GM18867 (cell line): ENCODE results near the gene HMGN4.

ENCODE experiments used
- ATAC-seq: cut with Tn5 transposase; IDR thresholded peaks from one replicate; pipeline ENCODE4 v1.9.1; 2021; ENCODE audit warnings: mild to moderate bottlenecking, moderate library complexity; ENCODE audit not compliant: unreplicated experiment

The HMGN4 gene

GRCh38 chr6:26550250-26550993 lies 12.3 kb downstream of the HMGN4 start:
- peak; percentile 28 for ATAC-seq

- ATAC-seq: no peak
These were observed 14.0 kb downstream of the HMGN4 start for GRCh38 chr6:26552205-26552604.

- ATAC-seq: no peak
These were observed 14.5 kb downstream of the HMGN4 start for GRCh38 chr6:26552640-26553188.

GRCh38 chr6:26553264-26553634 lies 15.1 kb downstream of the HMGN4 start:
- peak; percentile 39 for ATAC-seq

- ATAC-seq: peak; percentile 42
These were observed 15.7 kb downstream of the HMGN4 start for GRCh38 chr6:26553635-26554446.

GRCh38 chr6:26554447-26554696 lies 16.2 kb downstream of the HMGN4 start:
- ATAC-seq: no peak

GRCh38 chr6:26554697-26555504 lies 16.7 kb downstream of the HMGN4 start:
- peak; percentile 27 for ATAC-seq

GRCh38 chr6:26555505-26556262 lies 17.5 kb downstream of the HMGN4 start:
- no peak for ATAC-seq

- no peak for ATAC-seq
These were observed 18.3 kb downstream of the HMGN4 start for GRCh38 chr6:26556263-26557070.

- no peak for ATAC-seq
These were observed 23.6 kb downstream of the HMGN4 start for GRCh38 chr6:26561533-26562466.

- ATAC-seq: no peak
These were observed 25.3 kb downstream of the HMGN4 start for GRCh38 chr6:26563488-26563887.

- peak; percentile 74 for ATAC-seq
These were observed 30.7 kb downstream of the HMGN4 start for GRCh38 chr6:26568601-26569432.

- ATAC-seq: peak; percentile 7
These were observed 31.2 kb downstream of the HMGN4 start for GRCh38 chr6:26569433-26569764.

GRCh38 chr6:26570027-26570809 lies 32.1 kb downstream of the HMGN4 start:
- no peak for ATAC-seq

GRCh38 chr6:26571592-26572296 lies 33.6 kb downstream of the HMGN4 start:
- no peak for ATAC-seq

- no peak for ATAC-seq
These were observed 37.4 kb downstream of the HMGN4 start for GRCh38 chr6:26575494-26575939.
